GM12874 (cell line): ENCODE measurements around the gene EYS.

Experiments used
- TF ChIP-seq, protein P1 (sequence below): IDR thresholded peaks from 2 replicates; pipeline ENCODE4 v1.5.1; 2011; ENCODE audit warnings: low read depth, mild to moderate bottlenecking, control low read depth, low read length, moderate library complexity; ENCODE audit not compliant: insufficient read depth

EYS gene

DNA sequence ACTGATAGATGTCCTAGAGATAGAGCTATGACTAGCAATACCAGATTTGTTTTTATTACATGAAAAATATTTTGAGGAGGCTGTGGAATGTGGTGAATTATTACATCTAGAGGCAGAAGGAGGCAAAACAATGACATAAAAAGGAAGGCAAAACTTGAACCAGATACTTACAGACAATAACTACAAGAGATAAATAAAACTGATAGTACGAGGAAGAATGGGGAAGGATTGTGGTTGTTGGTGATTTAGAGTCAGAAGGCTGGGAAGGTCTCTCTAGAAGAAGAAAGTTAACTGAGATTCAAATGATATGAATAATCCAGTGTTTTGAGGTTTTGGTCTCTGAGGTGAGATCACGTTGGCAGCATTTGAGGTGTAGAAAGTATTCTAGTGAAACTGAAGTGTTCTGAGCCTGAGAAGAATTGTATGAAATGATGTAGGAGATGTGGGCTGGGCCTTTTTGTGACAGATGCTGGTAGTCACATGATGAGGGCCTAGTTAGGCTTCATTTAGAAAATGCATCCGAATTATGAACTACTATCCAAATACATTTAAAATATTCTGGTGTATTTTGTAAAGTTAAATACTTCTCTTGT, 589.1 kb downstream of the EYS start:
- TF ChIP-seq, protein P1, sequence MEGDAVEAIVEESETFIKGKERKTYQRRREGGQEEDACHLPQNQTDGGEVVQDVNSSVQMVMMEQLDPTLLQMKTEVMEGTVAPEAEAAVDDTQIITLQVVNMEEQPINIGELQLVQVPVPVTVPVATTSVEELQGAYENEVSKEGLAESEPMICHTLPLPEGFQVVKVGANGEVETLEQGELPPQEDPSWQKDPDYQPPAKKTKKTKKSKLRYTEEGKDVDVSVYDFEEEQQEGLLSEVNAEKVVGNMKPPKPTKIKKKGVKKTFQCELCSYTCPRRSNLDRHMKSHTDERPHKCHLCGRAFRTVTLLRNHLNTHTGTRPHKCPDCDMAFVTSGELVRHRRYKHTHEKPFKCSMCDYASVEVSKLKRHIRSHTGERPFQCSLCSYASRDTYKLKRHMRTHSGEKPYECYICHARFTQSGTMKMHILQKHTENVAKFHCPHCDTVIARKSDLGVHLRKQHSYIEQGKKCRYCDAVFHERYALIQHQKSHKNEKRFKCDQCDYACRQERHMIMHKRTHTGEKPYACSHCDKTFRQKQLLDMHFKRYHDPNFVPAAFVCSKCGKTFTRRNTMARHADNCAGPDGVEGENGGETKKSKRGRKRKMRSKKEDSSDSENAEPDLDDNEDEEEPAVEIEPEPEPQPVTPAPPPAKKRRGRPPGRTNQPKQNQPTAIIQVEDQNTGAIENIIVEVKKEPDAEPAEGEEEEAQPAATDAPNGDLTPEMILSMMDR, result no peak

DNA sequence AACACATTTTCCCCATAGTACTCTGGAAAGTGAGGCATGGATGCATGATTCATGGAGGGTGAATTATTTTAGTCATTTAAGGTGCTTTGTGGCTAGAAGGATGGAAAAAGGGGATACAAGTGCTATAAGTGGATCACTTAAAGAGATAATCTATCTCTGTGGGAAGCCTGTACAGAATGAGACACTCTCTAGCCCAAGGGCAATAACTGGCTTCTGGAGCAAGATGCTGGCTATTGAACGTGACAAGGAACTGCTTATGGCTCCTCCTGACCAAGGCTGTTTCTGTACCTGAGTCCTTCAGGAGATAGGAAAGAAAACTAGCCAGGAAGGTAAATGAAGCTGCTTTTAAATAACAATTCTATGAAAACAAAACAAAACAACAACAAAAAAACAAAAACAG, 590.7 kb downstream of the EYS start:
- TF ChIP-seq, protein P1, result no peak

DNA sequence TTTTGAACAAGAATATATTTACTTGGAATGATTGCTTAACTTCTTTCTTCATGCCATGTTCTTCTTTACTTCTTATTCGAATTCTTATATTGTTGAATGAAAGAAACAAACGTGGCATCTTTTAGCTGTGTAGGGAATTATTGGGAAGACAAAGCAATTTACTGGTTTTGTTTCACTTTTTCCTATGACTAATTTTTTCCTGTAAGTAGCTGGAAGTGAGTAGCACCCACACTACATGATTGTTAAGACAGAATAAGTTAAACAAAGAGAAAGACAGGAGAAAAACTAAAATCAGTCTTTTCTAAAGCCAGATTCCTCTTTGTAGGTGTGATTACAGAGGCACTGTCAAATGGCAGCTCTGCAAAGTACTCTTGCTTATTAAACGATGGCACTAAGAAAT, 593.4 kb downstream of the EYS start:
- TF ChIP-seq, protein P1, result no peak

DNA sequence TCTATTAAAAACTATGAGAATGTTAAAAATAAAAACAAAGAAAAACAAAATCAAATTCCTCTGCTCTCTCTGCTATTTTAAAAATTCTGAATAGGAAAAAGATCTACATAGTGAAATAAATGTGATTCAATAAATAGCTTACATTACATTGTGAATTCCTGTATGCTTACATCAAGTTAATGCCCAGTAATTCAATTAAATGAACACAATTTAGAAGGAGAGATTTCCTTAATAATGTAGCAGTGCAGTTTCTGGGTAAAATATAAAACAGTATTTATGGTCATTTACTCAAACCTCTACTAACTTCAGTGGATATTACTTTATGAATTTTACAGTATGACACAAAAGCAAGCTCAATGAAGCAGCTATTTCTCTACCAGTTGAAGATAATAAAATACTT, 594.6 kb downstream of the EYS start:
- TF ChIP-seq, protein P1, result no peak

DNA sequence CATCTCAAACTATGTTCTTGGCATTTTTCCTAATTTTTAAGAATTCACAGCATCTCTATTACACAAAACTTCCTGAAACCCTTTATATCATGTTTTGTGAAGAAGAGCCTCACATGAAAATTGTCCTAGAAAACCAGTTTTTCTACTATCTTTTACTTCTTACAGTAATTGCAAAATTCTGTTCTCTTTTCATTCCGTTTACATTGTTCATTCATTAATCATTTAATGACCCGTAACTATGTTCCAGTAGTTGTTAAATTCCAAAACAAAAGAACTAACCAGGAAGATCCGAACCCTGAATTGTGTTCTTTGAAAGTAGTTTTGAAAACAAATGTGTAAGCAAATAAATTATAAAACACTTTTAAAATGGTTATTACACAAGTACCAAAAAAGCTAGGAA, 597.0 kb downstream of the EYS start:
- TF ChIP-seq, protein P1, result no peak

DNA sequence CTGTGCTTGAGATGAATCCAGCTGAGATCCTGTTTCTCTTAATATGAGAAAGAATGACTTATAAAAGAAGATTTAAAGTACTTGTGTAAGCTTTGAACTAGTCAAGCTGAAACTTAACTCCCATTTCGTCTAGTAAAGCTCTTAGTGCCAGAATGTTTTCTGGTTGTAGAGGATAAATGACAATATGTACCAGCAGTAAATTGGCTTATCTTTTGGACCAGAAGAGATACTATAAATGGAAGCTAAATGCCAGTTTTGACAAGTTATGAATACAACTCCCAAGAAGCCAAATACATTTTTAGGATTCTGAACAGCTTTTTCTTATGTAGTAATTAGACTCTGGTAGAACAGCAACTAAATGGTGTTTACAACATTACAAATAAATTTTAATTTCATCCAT, 608.7 kb downstream of the EYS start:
- TF ChIP-seq, protein P1, result no peak

DNA sequence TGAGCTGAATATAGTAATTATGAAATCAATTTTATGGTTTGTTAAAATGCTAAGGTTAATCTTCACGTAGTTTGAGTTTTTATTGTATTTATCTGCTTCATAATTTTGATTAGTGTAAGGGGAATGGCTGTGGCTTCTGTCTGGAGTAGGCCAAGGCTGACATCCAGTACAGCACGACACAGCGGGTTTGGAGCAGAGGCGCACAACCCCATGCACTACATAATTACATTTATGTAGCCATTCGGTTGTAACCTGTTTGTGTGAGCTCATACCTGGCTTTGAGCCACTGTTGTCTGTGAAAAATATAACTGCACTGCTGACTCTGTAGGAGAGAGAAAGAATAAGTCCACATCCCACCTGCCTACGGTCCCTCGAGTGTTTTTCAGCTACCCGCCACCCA, 615.5 kb downstream of the EYS start:
- TF ChIP-seq, protein P1, result no peak
